ENCODE data around the gene IP6K1.

IP6K1 gene

DNA sequence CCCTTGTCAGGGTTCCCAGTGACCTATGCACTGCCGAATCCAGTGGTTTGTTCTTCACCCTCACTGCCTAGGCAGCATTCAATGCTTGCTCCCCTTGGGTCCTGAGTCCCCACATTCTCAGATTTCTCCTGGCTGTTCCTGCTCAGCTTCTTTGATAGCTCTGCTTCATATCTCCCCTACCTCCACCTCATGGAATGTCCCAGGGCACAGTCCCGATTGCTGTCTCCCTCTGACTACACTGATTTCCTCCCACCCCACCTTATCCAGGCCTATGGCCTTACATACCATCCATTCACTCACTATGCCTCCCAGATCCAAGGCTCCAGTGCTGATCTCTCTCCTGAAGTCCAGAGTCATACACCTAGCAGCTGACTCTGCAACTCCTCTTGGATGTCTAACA lies 14.8 kb upstream of the IP6K1 start:
- no peak overlapping the region for H2AFZ ChIP-seq (ENCODE audit: low read length)
- H3K4me1 ChIP-seq (ENCODE audit: insufficient read depth, low read length, severe bottlenecking), result peaks cover 25% of the 10 kb centered on the region
- H4K20me1 ChIP-seq (ENCODE audit: insufficient read depth, low read length), result no peaks in the 10 kb centered on the region
- no peak overlapping the region for H3K4me2 ChIP-seq (ENCODE audit: low read length)
- H3K27ac ChIP-seq (ENCODE audit: low read depth, low read length, poor library complexity, severe bottlenecking), result no peak overlapping the region
- H3K9ac ChIP-seq (ENCODE audit: low read length), result no peak overlapping the region
- H3F3A ChIP-seq (ENCODE audit: insufficient read depth, low read length), result no peaks in the 10 kb centered on the region
- no peaks in the 10 kb centered on the region for H3K36me3 ChIP-seq (ENCODE audit: insufficient read depth, low read length)
- no peak overlapping the region for H3K4me3 ChIP-seq (ENCODE audit: low read depth, low read length, poor library complexity, severe bottlenecking)
- H3K9me3 ChIP-seq (ENCODE audit: low read length), result no peaks in the 10 kb centered on the region
- no peaks in the 10 kb centered on the region for H3K79me2 ChIP-seq (ENCODE audit: insufficient read depth, low read length)
- H3K27me3 ChIP-seq (ENCODE audit: insufficient read depth, low read length), result no peaks in the 10 kb centered on the region
- TF ChIP-seq EZH2 (IDR thresholded peaks at IDR 0.05; ENCODE audit: borderline replicate concordance, low read length), result no peak
- H3K9me2 ChIP-seq (ENCODE audit: low read depth, low read length), result no peaks in the 10 kb centered on the region

DNA sequence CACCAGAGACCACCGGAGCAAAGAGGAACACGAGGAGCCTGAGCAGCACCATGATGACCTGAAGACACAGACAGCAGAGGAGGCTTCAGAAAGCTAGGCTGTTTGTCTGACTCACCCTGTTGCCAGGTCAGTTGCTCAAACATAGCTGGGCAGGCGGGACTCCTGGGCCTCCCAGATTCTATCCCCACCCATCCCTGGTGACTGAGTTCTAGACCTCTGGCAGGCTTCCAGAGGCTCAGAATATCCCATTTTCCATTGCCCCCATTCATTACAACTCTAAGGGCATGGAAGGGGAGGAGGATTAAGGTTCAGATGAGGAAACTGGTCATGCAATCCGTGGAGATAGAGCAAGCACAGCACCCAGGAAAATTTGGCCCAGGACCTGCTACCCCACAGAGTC lies 13.4 kb upstream of the IP6K1 start, which contains the start of gene CDHR4:
CDHR4 (minus strand) TSS at position 113 of the 400 bp plus-strand sequence; CDS start at position 52, 61 bp downstream.
- no peaks in the 10 kb centered on the region for H3K79me2 ChIP-seq (ENCODE audit: insufficient read depth, low read length)
- H3K9me2 ChIP-seq (ENCODE audit: low read depth, low read length), result no peaks in the 10 kb centered on the region
- no peak within 1 kb of the TSS for H3K4me2 ChIP-seq (ENCODE audit: low read length)
- no peaks in the 10 kb centered on the region for H3K9me3 ChIP-seq (ENCODE audit: low read length)
- H3K27me3 ChIP-seq (ENCODE audit: insufficient read depth, low read length), result no peaks in the 10 kb centered on the region
- no peak within 1 kb of the TSS for H2AFZ ChIP-seq (ENCODE audit: low read length)
- no peak within 1 kb of the TSS for H3K9ac ChIP-seq (ENCODE audit: low read length)
- TF ChIP-seq, protein P1, sequence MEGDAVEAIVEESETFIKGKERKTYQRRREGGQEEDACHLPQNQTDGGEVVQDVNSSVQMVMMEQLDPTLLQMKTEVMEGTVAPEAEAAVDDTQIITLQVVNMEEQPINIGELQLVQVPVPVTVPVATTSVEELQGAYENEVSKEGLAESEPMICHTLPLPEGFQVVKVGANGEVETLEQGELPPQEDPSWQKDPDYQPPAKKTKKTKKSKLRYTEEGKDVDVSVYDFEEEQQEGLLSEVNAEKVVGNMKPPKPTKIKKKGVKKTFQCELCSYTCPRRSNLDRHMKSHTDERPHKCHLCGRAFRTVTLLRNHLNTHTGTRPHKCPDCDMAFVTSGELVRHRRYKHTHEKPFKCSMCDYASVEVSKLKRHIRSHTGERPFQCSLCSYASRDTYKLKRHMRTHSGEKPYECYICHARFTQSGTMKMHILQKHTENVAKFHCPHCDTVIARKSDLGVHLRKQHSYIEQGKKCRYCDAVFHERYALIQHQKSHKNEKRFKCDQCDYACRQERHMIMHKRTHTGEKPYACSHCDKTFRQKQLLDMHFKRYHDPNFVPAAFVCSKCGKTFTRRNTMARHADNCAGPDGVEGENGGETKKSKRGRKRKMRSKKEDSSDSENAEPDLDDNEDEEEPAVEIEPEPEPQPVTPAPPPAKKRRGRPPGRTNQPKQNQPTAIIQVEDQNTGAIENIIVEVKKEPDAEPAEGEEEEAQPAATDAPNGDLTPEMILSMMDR (IDR thresholded peaks at IDR 0.05; ENCODE audit: low read length), result no peak
- TF ChIP-seq EZH2 (IDR thresholded peaks at IDR 0.05; ENCODE audit: borderline replicate concordance, low read length), result no peak
- no peaks in the 10 kb centered on the region for H3K36me3 ChIP-seq (ENCODE audit: insufficient read depth, low read length)
- H3K4me1 ChIP-seq (ENCODE audit: insufficient read depth, low read length, severe bottlenecking), result peaks cover 16% of the 10 kb centered on the region
- no peak within 1 kb of the TSS for H3K27ac ChIP-seq (ENCODE audit: low read depth, low read length, poor library complexity, severe bottlenecking)
- H3F3A ChIP-seq (ENCODE audit: insufficient read depth, low read length), result no peaks in the 10 kb centered on the region
- H3K4me3 ChIP-seq (ENCODE audit: low read depth, low read length, poor library complexity, severe bottlenecking), result no peak within 1 kb of the TSS
- no peaks in the 10 kb centered on the region for H4K20me1 ChIP-seq (ENCODE audit: insufficient read depth, low read length)

DNA sequence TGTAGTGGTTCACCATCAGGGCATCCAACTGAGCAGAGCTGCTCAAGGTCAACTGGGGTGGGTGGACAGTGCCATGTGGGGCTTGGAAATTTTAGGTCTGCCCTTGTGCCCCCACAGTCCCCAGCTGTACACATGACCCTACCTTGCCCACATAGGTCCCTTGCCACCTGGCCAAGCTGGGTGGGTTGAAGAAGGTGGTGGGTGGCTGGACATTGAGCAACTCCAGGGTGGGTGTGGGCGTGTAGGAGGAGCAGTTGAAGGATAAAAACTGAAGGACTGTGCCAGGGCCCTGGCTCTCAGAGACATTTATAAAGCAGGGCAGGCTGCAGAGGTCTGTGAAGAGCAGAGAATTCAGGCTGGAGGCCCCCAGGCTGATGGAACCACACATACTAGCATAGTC lies 12.8 kb upstream of the IP6K1 start:
- Histone ChIP-seq H3K27ac (ENCODE audit: low read depth, low read length, poor library complexity, severe bottlenecking) (no peak overlapping the region), H3K4me2 (ENCODE audit: low read length) (no peak overlapping the region)

More for the DNA sequence above, 12.8 kb upstream of the IP6K1 start:
- no peak for TF ChIP-seq EZH2 (IDR thresholded peaks at IDR 0.05; ENCODE audit: borderline replicate concordance, low read length)
- TF ChIP-seq, protein P1 (IDR thresholded peaks at IDR 0.05; ENCODE audit: low read length), result no peak
- Histone ChIP-seq H3K9me2 (ENCODE audit: low read depth, low read length) (no peaks in the 10 kb centered on the region), H3K79me2 (ENCODE audit: insufficient read depth, low read length) (no peaks in the 10 kb centered on the region), H3K4me1 (ENCODE audit: insufficient read depth, low read length, severe bottlenecking) (peaks cover 12% of the 10 kb centered on the region), H2AFZ (ENCODE audit: low read length) (no peak overlapping the region), H3K36me3 (ENCODE audit: insufficient read depth, low read length) (no peaks in the 10 kb centered on the region), H3F3A (ENCODE audit: insufficient read depth, low read length) (no peaks in the 10 kb centered on the region), H3K9me3 (ENCODE audit: low read length) (no peaks in the 10 kb centered on the region), H3K4me3 (ENCODE audit: low read depth, low read length, poor library complexity, severe bottlenecking) (no peak overlapping the region), H3K9ac (ENCODE audit: low read length) (no peak overlapping the region), H4K20me1 (ENCODE audit: insufficient read depth, low read length) (no peaks in the 10 kb centered on the region), H3K27me3 (ENCODE audit: insufficient read depth, low read length) (no peaks in the 10 kb centered on the region; the same call in 1 of the 2 replicates)

Measured in OCI-LY1 (cell line).